ENCODE measurements around the gene FHIT. TPM values are rescaled to one million over a fixed set of nuclear protein-coding genes. Genes with fewer than 3 reads are reported as not detected.
A peak's percentile ranks its signal among the peaks of the same experiment; 100 is the strongest.

Gene FHIT
- total and polyA plus RNA-seq, 4 donors, result 2.1 to 14.7 (median 6.6) TPM

- TF ChIP-seq RXRA (IDR thresholded peaks at IDR 0.05) (no peak), EGR1 (IDR thresholded peaks at IDR 0.05; ENCODE audit: low read depth in 2 of 2) (no peak), CTCF (IDR thresholded peaks at IDR 0.05; ENCODE audit: low read depth, low read length, missing input control) (no peak), RAD21 (IDR thresholded peaks at IDR 0.05) (no peak), FOXA2 (IDR thresholded peaks at IDR 0.05) (no peak), HNF4A (conservative IDR thresholded peaks at IDR 0.05) (no peak), SP1 (IDR thresholded peaks at IDR 0.05) (no peak)
These were observed 23.5 kb downstream of the FHIT start (continued) for GRCh38 chr3:61227799-61228198.

- Histone ChIP-seq H3K36me3 (ENCODE audit: control insufficient read depth in 4 of 4, insufficient read depth in 3 of 4, low read depth in 1 of 4, low read length in 3 of 4) (no peaks in the 10 kb centered on the region), H3K4me1 (ENCODE audit: control insufficient read depth in 4 of 4, insufficient read depth in 4 of 4, low read length in 3 of 4) (peaks cover 0 to 11% (median 4%) of the 10 kb centered on the region in 4 donors), H3K4me3 (ENCODE audit: low read depth in 1 of 3, low read length in 3 of 3) (no peak overlapping the region), H3K27me3 (ENCODE audit: control insufficient read depth in 4 of 4, insufficient read depth in 4 of 4, low read length in 3 of 4) (no peaks in the 10 kb centered on the region), H3K9ac (ENCODE audit: low read depth in 1 of 2, low read length in 2 of 2) (no peak overlapping the region), H3K27ac (ENCODE audit: low read depth in 1 of 2, low read length in 2 of 2) (no peak overlapping the region), H3K9me3 (ENCODE audit: control insufficient read depth in 4 of 4, low read length in 3 of 4) (no peaks in the 10 kb centered on the region)
- no peak for TF ChIP-seq FOXA2 (IDR thresholded peaks at IDR 0.05)
- 96% methylated on average over 6 of the region's 6 CpGs for whole genome bisulfite sequencing
- DNase-seq (ENCODE audit: low spot score), result no peak
These were observed 25.0 kb downstream of the FHIT start for GRCh38 chr3:61226166-61226686.

GRCh38 chr3:61224823-61225222, 26.4 kb downstream of the FHIT start:
- no peak for DNase-seq (ENCODE audit: low spot score)
- no peak overlapping the region for H3K9ac ChIP-seq (ENCODE audit: low read depth in 1 of 2, low read length in 2 of 2)
- H3K27me3 ChIP-seq (ENCODE audit: control insufficient read depth in 4 of 4, insufficient read depth in 4 of 4, low read length in 3 of 4), result no peaks in the 10 kb centered on the region
- TF ChIP-seq JUND (IDR thresholded peaks at IDR 0.05), result no peak
- no peak for TF ChIP-seq ZBTB33 (IDR thresholded peaks at IDR 0.05)
- TF ChIP-seq RXRA (IDR thresholded peaks at IDR 0.05), result peak in 1 of 2 donors; percentile 46
- 89% methylated on average over 2 of the region's 2 CpGs for WGBS
- H3K4me1 ChIP-seq (ENCODE audit: control insufficient read depth in 4 of 4, insufficient read depth in 4 of 4, low read length in 3 of 4), result peaks cover 0 to 11% (median 4%) of the 10 kb centered on the region in 4 donors
- no peak overlapping the region for H3K4me3 ChIP-seq (ENCODE audit: low read depth in 1 of 3, low read length in 3 of 3)
- no peaks in the 10 kb centered on the region for H3K9me3 ChIP-seq (ENCODE audit: control insufficient read depth in 4 of 4, low read length in 3 of 4)
- H3K27ac ChIP-seq (ENCODE audit: low read depth in 1 of 2, low read length in 2 of 2), result no peak overlapping the region
- no peaks in the 10 kb centered on the region for H3K36me3 ChIP-seq (ENCODE audit: control insufficient read depth in 4 of 4, insufficient read depth in 3 of 4, low read depth in 1 of 4, low read length in 3 of 4)

GRCh38 chr3:61223451-61223850, 27.8 kb downstream of the FHIT start:
- no peak overlapping the region for H3K9ac ChIP-seq (ENCODE audit: low read depth in 1 of 2, low read length in 2 of 2)
- H3K27me3 ChIP-seq (ENCODE audit: control insufficient read depth in 4 of 4, insufficient read depth in 4 of 4, low read length in 3 of 4), result no peaks in the 10 kb centered on the region
- WGBS, result 85% methylated on average over 2 of the region's 2 CpGs
- peaks cover 0 to 11% (median 4%) of the 10 kb centered on the region in 4 donors for H3K4me1 ChIP-seq (ENCODE audit: control insufficient read depth in 4 of 4, insufficient read depth in 4 of 4, low read length in 3 of 4)
- DNase-seq (ENCODE audit: low spot score), result no peak
- no peak overlapping the region for H3K4me3 ChIP-seq (ENCODE audit: low read depth in 1 of 3, low read length in 3 of 3)
- no peak overlapping the region for H3K27ac ChIP-seq (ENCODE audit: low read depth in 1 of 2, low read length in 2 of 2)
- H3K9me3 ChIP-seq (ENCODE audit: control insufficient read depth in 4 of 4, low read length in 3 of 4), result no peaks in the 10 kb centered on the region
- H3K36me3 ChIP-seq (ENCODE audit: control insufficient read depth in 4 of 4, insufficient read depth in 3 of 4, low read depth in 1 of 4, low read length in 3 of 4), result no peaks in the 10 kb centered on the region
- no peak for TF ChIP-seq HNF4A (conservative IDR thresholded peaks at IDR 0.05)
- TF ChIP-seq RAD21 (IDR thresholded peaks at IDR 0.05), result no peak
- TF ChIP-seq MAX (IDR thresholded peaks at IDR 0.05), result no peak
- TF ChIP-seq FOXA1 (IDR thresholded peaks at IDR 0.05), result no peak
- no peak for TF ChIP-seq SP1 (IDR thresholded peaks at IDR 0.05)
- TF ChIP-seq REST (IDR thresholded peaks at IDR 0.05), result no peak
- no peak for TF ChIP-seq CTCF (IDR thresholded peaks at IDR 0.05; ENCODE audit: low read depth, low read length, missing input control)
- no peak for TF ChIP-seq ATF3 (IDR thresholded peaks at IDR 0.05)

All from liver (tissue), 9 donors.